HCT116 (cell line): Measurements from ENCODE around the gene SLC5A2. TPM values are rescaled to one million over a fixed set of nuclear protein-coding genes. Genes with fewer than 3 reads are reported as not detected.
A peak's percentile ranks its signal among the peaks of the same experiment; 100 is the strongest.

ENCODE experiments used
- ATAC-seq: fragments of 200-7000 bp; cut with Tn5 transposase; 2 replicates; pipeline ENCODE4 v1.9.1; 2020; ENCODE audit warnings: mild to moderate bottlenecking, moderate library complexity
- BruUV-seq: library from RNA; stranded (reverse); fragments of 400-500 nt; replicated peaks from 2 replicates; lab custom pipeline; 2021; lab: Mats Ljungman, UMichigan
- CTCF ChIA-PET: fragments of 300-600 bp; sonication (Branson Sonifier 250); formaldehyde crosslinking; loops from one replicate; lab custom pipeline; 2021; ENCODE audit warnings: antibody characterized with exemption; lab: Charles Lee
- POLR2A ChIA-PET: fragments of 300-600, 350-600 bp; sonication (Branson Sonifier 250); formaldehyde crosslinking; loops from one replicate; lab custom pipeline; 2021; ENCODE audit warnings: antibody characterized with exemption; lab: Charles Lee
- RAD21 ChIA-PET, 2 experiments: fragments of 300-600 bp; sonication (Branson Sonifier 250); formaldehyde crosslinking; loops; one replicate each; lab custom pipeline; 2023; ENCODE audit warnings: low total read pairs in 2 of 2; ENCODE audit not compliant: uncharacterized antibody in 2 of 2, unreplicated experiment in 2 of 2, low non-redundant PET in 1 of 2; lab: Charles Lee
- DNase-seq: peaks from one replicate; pipeline ENCODE4 v3.0.0-alpha.2; 2010; ENCODE audit warnings: low read depth, low spot score
- H2AFZ ChIP-seq: fragments of 200-600 bp; shearing (Covaris generic), sonication (generic); 2 replicates; pipeline ENCODE4 v1.6.1; 2017; ENCODE audit warnings: low read depth, mixed run types, mixed read lengths, antibody characterized with exemption, low read length; ENCODE audit not compliant: poor library complexity, severe bottlenecking
- H3K27ac ChIP-seq: 2 replicates; pipeline ENCODE4 v1.5.1; 2012; ENCODE audit warnings: low read depth, low read length
- H3K27me3 ChIP-seq: fragments of 200-600 bp; sonication (generic); 2 replicates; pipeline ENCODE4 v1.6.1; 2016; ENCODE audit warnings: mixed run types, low read length, mixed read lengths; ENCODE audit not compliant: insufficient read depth
- H3K36me3 ChIP-seq, 2 experiments: fragments of 200-500 bp in 1 of 2; fragments of 200-600 bp in 1 of 2; sonication (Bioruptor generic) in 1 of 2; sonication (generic) in 1 of 2; 2 replicates each; pipeline versions ENCODE4 v1.5.1 to v1.6.1; 2014 to 2016; ENCODE audit warnings: low read length in 2 of 2, inconsistent platforms in 1 of 2, mixed read lengths in 1 of 2, mixed run types in 1 of 2; ENCODE audit not compliant: insufficient read depth in 2 of 2, control insufficient read depth in 1 of 2
- H3K4me1 ChIP-seq, 2 experiments: fragments of 200-600 bp in 1 of 2; sonication (generic) in 1 of 2; 2 replicates each; pipeline versions ENCODE4 v1.5.1 to v1.6.1; 2012 to 2017; ENCODE audit warnings: low read length in 2 of 2, inconsistent platforms in 1 of 2, mild to moderate bottlenecking in 1 of 2, mixed read lengths in 1 of 2, mixed run types in 1 of 2, moderate library complexity in 1 of 2; ENCODE audit not compliant: insufficient read depth in 2 of 2, control insufficient read depth in 1 of 2
- H3K4me2 ChIP-seq: fragments of 200-600 bp; sonication (generic); 2 replicates; pipeline ENCODE4 v1.6.1; 2017; ENCODE audit warnings: mixed run types, low read length, mixed read lengths
- H3K4me3 ChIP-seq, 2 experiments: fragments of 200-600 bp in 1 of 2; sonication (generic) in 1 of 2; replicated peaks in 1 of 2; 2 replicates each; pipeline ENCODE4 v1.5.1; 2011 to 2016; ENCODE audit warnings: low read length in 2 of 2, control low read depth in 1 of 2, low read depth in 1 of 2, mild to moderate bottlenecking in 1 of 2, mixed read lengths in 1 of 2, mixed run types in 1 of 2
- H3K79me2 ChIP-seq: fragments of 200-600 bp; sonication (generic); 2 replicates; pipeline ENCODE4 v1.6.1; 2017; ENCODE audit warnings: mild to moderate bottlenecking, mixed run types, low read length, moderate library complexity, mixed read lengths; ENCODE audit not compliant: insufficient read depth
- H3K9ac ChIP-seq: fragments of 200-600 bp; sonication (generic); 2 replicates; pipeline ENCODE4 v1.6.1; 2016; ENCODE audit warnings: low read length, mixed read lengths
- H3K9me2 ChIP-seq: fragments of 200-600 bp; sonication (generic), shearing (Covaris generic); 2 replicates; pipeline ENCODE4 v1.6.1; 2017; ENCODE audit warnings: mixed run types, mild to moderate bottlenecking, moderate library complexity; ENCODE audit not compliant: insufficient read depth
- H3K9me3 ChIP-seq, 2 experiments: fragments of 200-500 bp in 1 of 2; fragments of 200-600 bp in 1 of 2; sonication (Bioruptor generic) in 1 of 2; sonication (generic) in 1 of 2; 2 replicates each; pipeline ENCODE4 v1.6.1; 2014 to 2017; ENCODE audit warnings: low read length in 2 of 2, mixed read lengths in 2 of 2, inconsistent platforms in 1 of 2, low read depth in 1 of 2, mild to moderate bottlenecking in 1 of 2, mixed run types in 1 of 2, moderate library complexity in 1 of 2; ENCODE audit not compliant: control insufficient read depth in 1 of 2, insufficient read depth in 1 of 2
- H4K20me1 ChIP-seq: fragments of 200-600 bp; sonication (generic), shearing (Covaris generic); 2 replicates; pipeline ENCODE4 v1.6.1; 2017; ENCODE audit warnings: mixed run types, mild to moderate bottlenecking, moderate library complexity; ENCODE audit not compliant: insufficient read depth
- ATF3 ChIP-seq: IDR thresholded peaks from 2 replicates; pipeline ENCODE4 v1.6.1; 2012
- CBX3 ChIP-seq: IDR thresholded peaks from 2 replicates; pipeline ENCODE4 v1.6.1; 2012; ENCODE audit warnings: low read depth
- CTCF ChIP-seq, 3 experiments: fragments of 200-600 bp in 1 of 3; sonication (generic) in 1 of 3; IDR thresholded peaks in 2 of 3; conservative IDR thresholded peaks in 1 of 3; 2 replicates each; pipeline ENCODE4 v1.5.1; 2012 to 2017; ENCODE audit warnings: low read depth in 2 of 3, low read length in 2 of 3, antibody characterized with exemption in 1 of 3, borderline replicate concordance in 1 of 3, control low read depth in 1 of 3, mild to moderate bottlenecking in 1 of 3, mixed read lengths in 1 of 3, mixed run types in 1 of 3, moderate library complexity in 1 of 3; ENCODE audit not compliant: insufficient read depth in 1 of 3
- JUND ChIP-seq: IDR thresholded peaks from 2 replicates; pipeline ENCODE4 v1.6.1; 2012
- SIN3A ChIP-seq: IDR thresholded peaks from 2 replicates; pipeline ENCODE4 v1.6.1; 2012; ENCODE audit warnings: low read depth
- SP1 ChIP-seq: IDR thresholded peaks from 2 replicates; pipeline ENCODE4 v1.6.1; 2012; ENCODE audit warnings: low read depth
- TCF7L2 ChIP-seq: IDR thresholded peaks from 2 replicates; pipeline ENCODE4 v1.7.0; 2011; ENCODE audit warnings: borderline replicate concordance, inconsistent platforms; ENCODE audit not compliant: insufficient read depth, insufficient read length; ENCODE audit errors: extremely low read depth
- ZNF274 ChIP-seq: fragments of 200-500 bp; sonication (Bioruptor generic); IDR thresholded peaks from 2 replicates; pipeline ENCODE4 v1.6.1; 2014; ENCODE audit warnings: mild to moderate bottlenecking, low read depth, low read length, inconsistent platforms
- intact Hi-C: fragments of 100-400 bp; cut with micrococcal nuclease; formaldehyde crosslinking; loops from 2 replicates; pipeline ENCODE4 v1.10.0; 2022
- total RNA-seq: library from RNA; stranded (reverse); gene quantifications from one replicate; pipeline ENCODE4 v1.2.1, GENCODE V29; 2021; ENCODE audit not compliant: unreplicated experiment

Gene SLC5A2
- total RNA-seq, 1 experiment from 2014 or later, result 0.10 TPM

GRCh38 chr16:31471875-31472708 lies 10.8 kb upstream of the SLC5A2 start, which contains the start of gene TGFB1I1:
Gene TGFB1I1, plus strand, starts transcription at chr16:31472152. Its CDS starts 37 bp downstream, at chr16:31472189.
- Histone ChIP-seq H3K9ac (peak within 1 kb of the TSS; percentile 71), H3K27me3 (no peaks in the 10 kb centered on the region), H3K36me3 (no peaks in the 10 kb centered on the region), H3K4me1 (peaks cover 9 to 28% of the 10 kb centered on the region in 2 experiments), H3K4me2 (peak within 1 kb of the TSS; percentile 98), H3K9me3 (no peaks in the 10 kb centered on the region), H3K27ac (peak within 1 kb of the TSS; percentile 78), H4K20me1 (no peaks in the 10 kb centered on the region), H3K9me2 (no peaks in the 10 kb centered on the region), H3K79me2 (no peaks in the 10 kb centered on the region), H3K4me3 (peak within 1 kb of the TSS; percentile 66 to 72), H2AFZ (peak within 1 kb of the TSS; percentile 94)
- POLR2A ChIA-PET, result interaction anchor here (1.0 to 1.2 kb wide), 2 partner anchors 13 to 16 kb away, joined by 3 to 4 read pairs; partner anchors contain the start of gene ARMC5
- DNase-seq (no peak), ATAC-seq (peak; percentile 41)
- TF ChIP-seq CBX3 (no peak), SIN3A (no peak), SP1 (no peak), TCF7L2 (no peak), ZNF274 (no peak), ATF3 (no peak), JUND (no peak), CTCF (IDR thresholded peaks at IDR 0.05 in 2 of 3, conservative IDR thresholded peaks at IDR 0.05 in 1 of 3; ENCODE audit: borderline replicate concordance in 1 of 3, insufficient read depth in 1 of 3, low read depth in 2 of 3, low read length in 2 of 3) (no peak)
- RAD21 ChIA-PET, result interaction anchor here in 1 of 2 experiments (0.6 kb wide), 1 partner anchor 235 kb away, joined by 3 read pairs; no protein-coding TSS in a partner anchor
- no TSS peak for BruUV-seq
- intact Hi-C loops, result loop anchor here (5.0 kb wide), 1 partner anchor 225 kb away; no protein-coding TSS in a partner anchor
- CTCF ChIA-PET, result interaction anchor here (1.0 kb wide), 4 partner anchors 12 to 238 kb away, joined by 3 to 32 read pairs (median 8); partner anchors contain the start of gene ARMC5
